Cerebellar cortex (tissue), 1 donor: ENCODE measurements around the gene MIPOL1.
"Not testable (repeated sequence)": the region's sequence is repeated elsewhere in the genome, so short reads cannot be mapped to it uniquely, and the experiment has no call there.

Source experiments
- DNase-seq: peaks from one replicate; pipeline ENCODE4 v3.0.0-alpha.2; 2015; ENCODE audit warnings: low spot score

Gene MIPOL1

GRCh38 chr14:37234222-37234621 lies 36.5 kb downstream of the MIPOL1 start:
- no peak for DNase-seq

GRCh38 chr14:37236044-37236443 lies 38.3 kb downstream of the MIPOL1 start:
- not testable (repeated sequence) for DNase-seq

- DNase-seq, result no peak
These were observed 39.4 kb downstream of the MIPOL1 start for GRCh38 chr14:37237094-37237493.

GRCh38 chr14:37237735-37238200 lies 40.0 kb downstream of the MIPOL1 start:
- DNase-seq, result no peak

- DNase-seq, result no peak
These were observed 43.5 kb downstream of the MIPOL1 start for GRCh38 chr14:37241198-37241597.

- peak; percentile 54 for DNase-seq
These were observed 48.7 kb downstream of the MIPOL1 start for GRCh38 chr14:37246427-37246829.

GRCh38 chr14:37247791-37248461 lies 50.2 kb downstream of the MIPOL1 start:
- DNase-seq, result no peak

- DNase-seq, result no peak
These were observed 54.0 kb downstream of the MIPOL1 start for GRCh38 chr14:37251775-37252174.

- DNase-seq, result no peak
These were observed 54.7 kb downstream of the MIPOL1 start for GRCh38 chr14:37252434-37252833.

GRCh38 chr14:37253905-37254304 lies 56.2 kb downstream of the MIPOL1 start:
- DNase-seq, result no peak

- DNase-seq, result no peak
These were observed 56.7 kb downstream of the MIPOL1 start for GRCh38 chr14:37254411-37254947.

- DNase-seq, result no peak
These were observed 59.8 kb downstream of the MIPOL1 start for GRCh38 chr14:37257501-37258070.

GRCh38 chr14:37262649-37263048 lies 64.9 kb downstream of the MIPOL1 start:
- no peak for DNase-seq

GRCh38 chr14:37263656-37264236 lies 66.0 kb downstream of the MIPOL1 start:
- DNase-seq, result no peak

- no peak for DNase-seq
These were observed 71.1 kb downstream of the MIPOL1 start for GRCh38 chr14:37268788-37269187.

GRCh38 chr14:37270629-37271028 lies 72.9 kb downstream of the MIPOL1 start:
- DNase-seq, result no peak

- no peak for DNase-seq
These were observed 74.8 kb downstream of the MIPOL1 start for GRCh38 chr14:37272569-37272968.

GRCh38 chr14:37274652-37275051 lies 76.9 kb downstream of the MIPOL1 start:
- DNase-seq, result no peak

- DNase-seq, result no peak
These were observed 78.2 kb downstream of the MIPOL1 start for GRCh38 chr14:37275963-37276362.

GRCh38 chr14:37278636-37279538 lies 81.2 kb downstream of the MIPOL1 start:
- DNase-seq, result no peak

GRCh38 chr14:37279818-37280217 lies 82.1 kb downstream of the MIPOL1 start:
- no peak for DNase-seq

- no peak for DNase-seq
These were observed 87.0 kb downstream of the MIPOL1 start for GRCh38 chr14:37284760-37285159.
